ENCODE measurements around the gene GZMH.
A peak's percentile ranks its signal among the peaks of the same experiment; 100 is the strongest.
"Not testable (repeated sequence)": the region's sequence is repeated elsewhere in the genome, so short reads cannot be mapped to it uniquely, and the experiment has no call there.

Gene GZMH, protein sequence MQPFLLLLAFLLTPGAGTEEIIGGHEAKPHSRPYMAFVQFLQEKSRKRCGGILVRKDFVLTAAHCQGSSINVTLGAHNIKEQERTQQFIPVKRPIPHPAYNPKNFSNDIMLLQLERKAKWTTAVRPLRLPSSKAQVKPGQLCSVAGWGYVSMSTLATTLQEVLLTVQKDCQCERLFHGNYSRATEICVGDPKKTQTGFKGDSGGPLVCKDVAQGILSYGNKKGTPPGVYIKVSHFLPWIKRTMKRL

GRCh38 chr14:24609655-24610344 is at the start of gene GZMH:
TSS of gene GZMH (minus strand) at chr14:24609685. CDS start at chr14:24609613, 72 bp downstream.
- no peak for DNase-seq

DNA sequence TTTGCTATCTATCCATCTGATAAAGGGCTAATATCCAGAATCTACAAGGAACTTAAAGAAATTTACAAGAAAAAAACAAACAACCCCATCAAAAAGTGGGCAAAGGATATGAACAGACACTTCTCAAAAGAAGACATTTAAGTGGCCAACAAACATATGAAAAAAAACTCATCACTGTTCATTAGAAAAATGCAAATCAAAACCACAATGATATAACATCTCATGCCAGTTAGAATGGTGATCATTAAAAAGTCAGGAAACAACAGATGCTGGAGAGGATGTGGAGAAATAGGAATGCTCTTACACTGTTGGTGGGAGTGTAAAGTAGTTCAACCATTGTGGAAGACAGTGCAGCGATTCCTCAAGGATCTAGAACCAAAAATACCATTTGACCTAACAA is 38.9 kb upstream of the GZMH start:
- not testable (repeated sequence) for DNase-seq

- DNase-seq: no peak
These were observed 30.4 kb upstream of the GZMH start for GRCh38 chr14:24639905-24640304.

DNA sequence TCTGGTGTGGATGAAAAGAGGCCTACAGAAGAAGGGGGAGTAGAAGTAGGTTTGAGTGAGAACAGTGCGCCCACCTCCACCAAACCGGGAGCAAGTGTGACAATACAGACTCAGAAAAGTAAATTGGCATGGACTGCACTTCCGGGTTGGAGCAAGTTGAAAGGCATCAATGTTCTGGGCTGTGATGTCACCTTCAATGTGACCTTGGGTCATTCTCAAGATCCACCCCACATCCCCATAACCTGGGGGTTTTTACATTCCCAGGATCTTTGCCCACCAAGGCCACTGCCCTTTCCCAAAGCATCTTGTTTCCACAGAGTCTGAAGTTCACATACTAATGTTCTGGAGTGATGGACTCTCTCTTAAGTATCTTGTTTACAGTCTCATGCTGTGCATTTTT is 29.8 kb upstream of the GZMH start:
- no peak for DNase-seq

GRCh38 chr14:24634158-24634557 is 24.7 kb upstream of the GZMH start, which contains the start of gene GZMB:
TSS of gene GZMB (minus strand) at chr14:24634190. CDS start at chr14:24634160, 30 bp downstream.
- no peak for DNase-seq

- DNase-seq: no peak
These were observed 23.9 kb upstream of the GZMH start for GRCh38 chr14:24633353-24633752.

- no peak for DNase-seq
These were observed 23.3 kb upstream of the GZMH start for GRCh38 chr14:24632761-24633160.

- no peak for DNase-seq
These were observed 22.9 kb upstream of the GZMH start for GRCh38 chr14:24632336-24632735.

- DNase-seq: no peak
These were observed 22.4 kb upstream of the GZMH start for GRCh38 chr14:24631749-24632335.

- DNase-seq: peak; percentile 40
These were observed 21.5 kb upstream of the GZMH start for GRCh38 chr14:24630872-24631477.

DNA sequence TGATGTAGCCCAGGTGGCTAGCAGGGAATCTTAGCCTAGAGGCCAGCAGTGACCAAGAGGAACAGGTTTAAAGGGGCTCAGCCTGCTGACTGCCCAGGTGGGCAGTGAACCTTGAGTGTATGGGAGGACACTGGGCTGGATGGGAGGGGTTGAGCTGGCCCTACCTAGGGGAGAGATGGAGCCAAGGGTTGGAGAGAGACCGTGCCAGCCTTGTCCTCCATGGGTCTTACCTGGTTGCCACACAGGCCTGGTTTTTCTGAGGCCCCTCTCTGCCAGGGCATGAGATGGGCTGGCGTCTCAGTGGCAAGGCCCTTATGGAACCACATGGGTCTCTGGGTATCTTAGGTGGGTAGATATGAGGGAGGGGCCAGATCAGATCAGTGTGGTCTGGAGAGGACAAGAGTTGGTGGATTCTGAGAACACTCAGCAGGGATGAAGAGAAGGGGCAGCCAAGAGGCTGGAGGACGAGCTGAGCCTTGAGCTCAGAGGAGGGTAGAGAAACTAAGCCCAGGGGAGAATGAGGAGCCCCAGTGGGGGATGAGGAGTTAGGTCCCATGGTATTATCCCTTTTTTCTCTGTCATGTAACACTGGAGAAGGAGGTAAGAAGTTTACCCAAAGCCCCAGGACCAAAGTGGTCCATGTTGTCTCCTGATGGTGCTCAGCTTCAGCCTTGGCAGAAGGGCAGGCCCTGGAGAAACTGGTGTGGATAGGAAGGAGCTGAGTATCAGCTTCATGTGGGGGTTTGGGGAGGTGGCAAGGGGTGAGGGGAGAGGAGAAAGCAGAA is 20.8 kb upstream of the GZMH start:
- no peak for DNase-seq

- no peak for DNase-seq
These were observed 20.0 kb upstream of the GZMH start for GRCh38 chr14:24629521-24629920.

DNA sequence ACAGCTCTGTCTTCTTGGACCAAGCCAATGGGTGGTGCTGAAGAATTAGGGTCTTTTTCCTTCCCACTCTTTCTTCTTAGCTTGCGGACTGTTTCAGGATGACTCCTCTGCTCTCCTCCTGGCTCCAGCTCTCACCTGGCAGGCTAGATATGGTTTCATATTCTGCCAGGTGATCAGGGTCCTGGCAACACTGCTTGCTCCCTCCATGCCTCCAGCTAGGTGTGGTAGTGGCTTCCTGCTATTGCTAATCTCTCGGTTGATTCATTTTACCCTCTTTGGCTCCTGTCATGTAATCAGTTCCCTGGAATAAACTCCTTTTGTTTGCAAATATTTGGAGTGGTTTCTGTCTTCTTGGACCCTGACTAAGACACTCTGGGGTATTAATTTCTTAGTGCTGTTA is 4.3 kb upstream of the GZMH start:
- DNase-seq: no peak

DNA sequence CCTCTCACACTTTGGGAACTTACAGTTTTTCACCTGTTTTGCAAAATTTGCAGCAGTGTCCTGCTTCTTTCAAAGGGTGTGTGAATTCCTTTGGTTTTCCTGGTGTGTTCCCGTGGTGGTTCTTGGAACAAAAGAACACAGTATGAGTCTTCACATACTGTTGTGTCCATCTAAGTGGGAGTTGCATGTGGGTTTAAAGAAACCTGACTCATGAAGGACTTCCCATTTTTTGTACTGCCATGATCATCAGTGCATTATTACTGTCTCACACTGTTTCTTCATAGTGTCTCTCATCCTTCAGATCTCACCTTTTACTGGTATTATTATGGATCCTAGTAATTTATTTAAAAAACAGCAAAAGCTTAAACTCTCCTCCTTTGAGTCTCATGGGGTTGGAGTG is 3.8 kb upstream of the GZMH start:
- no peak for DNase-seq

DNA sequence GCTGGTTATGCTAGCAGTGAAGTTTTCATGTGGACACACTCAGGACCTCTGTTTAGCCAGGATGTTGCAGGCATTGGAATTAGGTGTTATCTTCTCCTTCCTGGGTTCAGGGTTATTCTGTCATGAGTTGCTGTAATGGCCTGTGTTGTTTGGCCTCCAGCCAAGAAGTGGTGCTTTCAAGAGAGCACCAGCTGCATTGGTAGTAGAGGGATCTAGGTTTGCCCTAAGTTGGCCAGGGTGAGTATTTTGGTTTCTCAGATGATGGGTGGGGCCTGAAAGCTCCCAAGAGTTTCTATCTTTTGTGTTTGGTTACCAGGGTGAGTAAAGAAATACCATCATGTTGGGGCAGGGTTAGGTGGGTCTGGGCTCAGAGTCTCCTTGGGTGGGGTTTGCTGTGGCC is 2.7 kb upstream of the GZMH start:
- no peak for DNase-seq

DNA sequence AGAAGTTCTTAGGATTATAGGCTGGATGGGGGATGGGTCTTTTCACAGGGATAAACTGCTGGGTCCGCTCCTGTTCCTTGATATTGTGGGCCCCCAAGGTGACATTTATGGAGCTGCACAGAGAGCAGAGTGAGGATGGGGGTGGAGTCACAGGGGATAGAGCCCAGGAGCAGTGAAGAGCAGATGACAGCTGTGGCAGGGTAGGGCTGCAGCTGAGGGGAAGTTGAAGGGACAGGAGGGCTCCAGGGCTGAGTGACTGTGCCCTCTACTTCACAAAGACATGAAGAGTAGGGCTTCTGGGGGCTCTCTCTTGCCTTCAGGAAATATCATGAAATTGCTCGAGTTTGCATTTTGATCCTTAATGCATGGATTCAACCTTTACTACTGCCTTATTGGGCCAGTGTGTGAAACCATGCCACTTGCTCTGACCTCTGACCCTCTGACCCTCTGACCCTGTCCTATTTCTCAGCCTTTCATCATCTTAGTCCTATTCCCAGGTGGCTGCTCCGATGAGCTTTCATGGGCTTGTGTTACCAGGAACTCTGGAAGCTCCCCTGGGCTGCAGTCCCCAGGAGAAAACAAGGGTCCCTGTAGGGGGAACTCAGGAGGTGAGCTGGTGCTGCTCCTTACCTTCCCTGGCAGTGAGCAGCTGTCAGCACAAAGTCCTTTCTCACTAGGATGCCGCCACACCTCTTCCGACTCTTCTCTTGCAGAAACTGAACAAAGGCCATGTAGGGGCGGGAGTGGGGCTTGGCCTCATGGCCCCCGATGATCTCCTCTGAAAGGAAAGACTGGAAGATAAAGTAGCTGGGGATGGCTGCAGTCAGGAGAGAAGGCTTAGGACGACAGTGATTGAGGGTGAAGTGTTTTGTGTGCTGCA is 1.6 kb downstream of the GZMH start:
- DNase-seq: no peak

DNA sequence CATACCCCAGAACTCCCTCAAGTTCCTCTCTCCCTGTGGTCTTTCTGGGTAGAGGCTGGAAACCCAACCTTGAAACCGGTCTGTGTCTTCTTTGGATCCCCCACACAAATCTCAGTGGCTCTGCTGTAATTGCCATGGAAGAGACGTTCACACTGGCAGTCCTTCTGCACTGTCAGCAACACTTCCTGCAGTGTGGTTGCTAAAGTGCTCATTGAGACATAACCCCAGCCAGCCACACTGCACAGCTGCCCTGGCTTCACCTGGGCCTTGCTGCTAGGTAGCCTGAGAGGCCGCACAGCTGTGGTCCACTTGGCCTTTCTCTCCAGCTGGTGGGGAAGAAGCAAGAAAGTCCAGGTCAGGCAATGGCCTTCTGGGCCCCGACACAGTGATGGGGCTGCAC is 2.4 kb downstream of the GZMH start:
- DNase-seq: no peak

- no peak for DNase-seq
These were observed 3.2 kb downstream of the GZMH start for GRCh38 chr14:24606297-24606696.

DNA sequence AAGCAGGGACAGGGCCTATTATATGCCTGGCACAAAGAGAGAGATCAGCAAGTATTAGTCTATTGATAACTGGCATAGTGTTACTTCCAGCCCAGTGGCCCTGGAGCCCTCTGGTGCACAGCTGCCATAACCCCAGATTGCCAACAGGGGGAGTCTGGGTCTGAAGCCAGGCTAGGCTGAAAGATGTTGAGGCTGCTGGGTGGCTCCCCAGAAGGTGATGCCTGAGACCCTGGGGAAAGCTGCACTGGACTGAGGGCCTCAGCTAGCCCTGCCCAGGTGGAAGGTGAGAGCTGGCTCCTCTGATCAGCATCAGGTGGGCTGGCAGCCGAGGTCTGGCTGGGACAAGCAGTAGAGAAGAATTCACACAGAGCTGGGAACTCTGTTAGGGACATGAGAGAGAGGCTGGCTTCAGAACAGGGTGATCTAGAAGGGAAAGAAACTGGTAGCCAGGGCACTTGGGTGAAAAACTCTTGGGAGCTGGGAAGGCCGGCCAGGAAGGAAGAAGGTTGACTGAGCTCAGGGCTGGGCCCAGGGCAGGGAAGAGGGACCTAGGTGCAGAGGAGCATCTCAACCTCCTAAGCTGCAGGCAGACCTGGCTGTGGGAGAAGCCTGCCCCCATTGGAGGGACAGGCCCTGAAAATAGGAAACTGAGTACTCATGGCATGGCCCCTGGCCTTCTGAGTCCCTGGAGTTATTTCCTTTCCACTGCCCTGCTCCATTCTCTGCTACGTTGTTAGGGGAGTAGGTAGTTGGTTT is 3.9 kb downstream of the GZMH start:
- no peak for DNase-seq

DNA sequence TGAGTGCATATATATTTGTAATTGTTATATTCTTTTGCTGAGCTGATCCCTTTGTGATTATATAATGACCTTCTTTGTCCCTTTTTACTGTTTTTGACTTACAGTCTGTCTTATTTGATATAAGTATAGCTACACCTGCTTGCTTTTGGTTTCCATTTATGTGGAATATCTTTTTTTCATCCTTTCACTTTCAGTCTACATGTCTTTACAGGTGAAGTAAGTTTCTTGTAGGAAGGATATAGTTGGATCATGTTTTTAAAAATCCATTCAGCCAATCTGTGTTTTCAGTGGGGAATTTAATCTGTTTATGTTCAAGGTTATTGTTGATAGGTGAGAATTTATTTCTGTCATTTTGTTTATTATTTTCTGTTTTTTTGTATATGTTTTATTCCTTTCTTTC is 12.1 kb downstream of the GZMH start:
- no peak for DNase-seq
